Stimulated activated naive CD4-positive, alpha-beta T cell (primary cell): ENCODE data around the gene KCNH8.

Experiments used
- DNase-seq, 6 experiments: peaks; one replicate each; lab custom pipeline; 2025; lab: John Stamatoyannopoulos, UW

KCNH8 gene

GRCh38 chr3:19250959-19251610 lies 102.8 kb downstream of the KCNH8 start:
- DNase-seq = no peak

GRCh38 chr3:19254189-19254588 lies 105.9 kb downstream of the KCNH8 start:
- no peak for DNase-seq

- DNase-seq = no peak
These were observed 106.6 kb downstream of the KCNH8 start for GRCh38 chr3:19254784-19255338.

GRCh38 chr3:19256313-19256712 lies 108.0 kb downstream of the KCNH8 start:
- no peak for DNase-seq

GRCh38 chr3:19263606-19264005 lies 115.3 kb downstream of the KCNH8 start:
- DNase-seq = peak in 1 of 6 experiments; percentile 0

GRCh38 chr3:19264424-19264823 lies 116.1 kb downstream of the KCNH8 start:
- DNase-seq = no peak

DNA sequence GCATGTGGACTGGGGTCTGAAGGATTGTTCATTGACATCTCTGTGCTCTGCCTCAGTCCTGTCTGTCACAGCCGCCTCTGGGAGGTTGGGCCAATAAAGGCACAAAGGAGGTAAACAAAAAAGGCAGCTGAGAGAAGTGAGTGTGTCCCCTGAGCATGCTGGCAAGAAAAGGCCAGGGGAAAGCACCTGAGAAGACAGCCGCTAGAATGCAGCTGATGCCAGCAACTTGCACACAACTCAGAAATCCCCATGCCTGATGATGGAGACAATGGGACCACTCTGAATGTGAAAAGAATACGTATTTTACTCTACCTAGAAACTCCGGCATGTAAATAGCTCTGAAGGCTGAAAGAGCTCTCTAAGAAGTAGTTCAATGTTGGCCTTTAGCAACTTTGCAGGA lies 118.7 kb downstream of the KCNH8 start:
- DNase-seq = no peak

GRCh38 chr3:19270481-19270880 lies 122.2 kb downstream of the KCNH8 start:
- no peak for DNase-seq

GRCh38 chr3:19272296-19272695 lies 124.0 kb downstream of the KCNH8 start:
- no peak for DNase-seq

GRCh38 chr3:19273091-19273490 lies 124.8 kb downstream of the KCNH8 start:
- no peak for DNase-seq

DNA sequence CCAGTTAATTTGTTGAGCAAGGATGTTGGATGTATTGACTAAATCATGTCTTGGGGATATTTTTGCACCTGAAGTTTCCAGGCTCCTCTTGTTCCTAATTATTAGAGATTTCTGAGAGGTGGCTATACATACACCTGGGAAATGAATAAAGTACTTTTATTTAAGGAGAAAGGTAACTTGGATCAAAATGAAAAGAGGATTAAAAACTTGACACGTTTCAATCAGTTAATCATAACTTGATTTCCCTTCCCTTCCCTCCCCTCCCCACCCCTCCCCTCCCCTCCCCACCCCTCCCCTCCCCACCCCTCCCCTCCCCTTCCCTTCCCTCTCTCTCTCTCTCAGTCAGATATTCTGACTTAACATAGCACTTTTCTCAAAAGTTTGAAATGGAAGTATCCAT lies 126.3 kb downstream of the KCNH8 start:
- no peak for DNase-seq

DNA sequence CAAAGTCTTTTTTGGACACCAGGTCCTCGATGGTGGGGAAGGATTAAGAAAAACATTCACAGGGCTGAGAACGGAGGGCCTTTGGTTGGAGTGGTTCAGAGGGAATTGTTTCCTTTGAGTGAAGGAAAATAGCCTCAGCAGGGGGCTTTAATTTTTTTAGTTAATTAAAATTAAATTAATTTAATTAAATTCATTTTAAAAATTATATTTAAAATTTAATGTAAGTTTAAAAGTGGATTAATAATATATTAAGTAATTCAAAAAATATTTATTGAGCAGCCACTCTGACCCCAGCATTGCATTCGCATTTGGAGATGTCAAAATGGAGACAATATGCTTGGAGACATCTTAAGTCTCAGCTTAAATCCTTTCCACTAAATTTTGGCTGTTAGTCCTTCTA lies 136.7 kb downstream of the KCNH8 start:
- no peak for DNase-seq

- no peak for DNase-seq
These were observed 145.0 kb downstream of the KCNH8 start for GRCh38 chr3:19293295-19293694.

GRCh38 chr3:19295208-19295607 lies 146.9 kb downstream of the KCNH8 start:
- no peak for DNase-seq

DNA sequence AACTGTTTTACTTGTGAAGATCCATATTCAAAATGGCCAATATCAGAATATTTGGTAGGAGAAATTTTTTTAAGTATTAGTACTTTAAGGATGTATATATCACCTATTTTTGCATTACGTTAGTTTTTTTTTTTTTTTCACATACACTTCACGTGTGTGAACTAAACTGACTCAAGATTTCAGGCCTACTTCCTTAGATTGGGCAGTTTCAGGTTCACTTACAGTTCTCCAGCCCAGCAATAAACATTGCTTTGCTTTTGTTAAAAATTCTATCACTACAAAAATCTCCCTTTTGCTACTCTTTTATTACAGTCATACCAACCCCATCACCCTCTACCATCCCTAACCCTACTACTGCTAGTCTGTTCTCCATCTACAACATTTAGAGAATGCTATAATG lies 183.6 kb downstream of the KCNH8 start:
- no peak for DNase-seq

DNA sequence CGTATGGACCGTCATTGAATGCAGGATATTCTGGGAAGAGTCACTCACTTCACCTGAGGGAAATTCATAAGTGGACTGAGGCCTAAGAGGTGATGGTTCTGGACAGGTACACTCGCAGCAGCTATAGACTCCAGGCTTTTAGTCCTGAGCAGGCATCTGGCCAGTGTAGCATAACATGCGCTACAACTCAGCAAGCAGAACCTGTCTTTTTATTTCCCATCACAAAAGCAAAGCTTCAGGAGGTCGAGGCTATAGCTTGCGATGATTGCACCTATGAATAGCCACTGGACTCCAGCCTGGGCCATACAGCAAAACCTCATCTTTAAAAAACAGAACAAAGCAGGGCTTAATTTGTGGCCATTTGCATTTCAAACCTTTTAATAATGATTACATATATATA lies 185.8 kb downstream of the KCNH8 start:
- DNase-seq = no peak

GRCh38 chr3:19338769-19339168 lies 190.5 kb downstream of the KCNH8 start:
- DNase-seq = no peak

GRCh38 chr3:19342389-19342788 lies 194.1 kb downstream of the KCNH8 start:
- no peak for DNase-seq

GRCh38 chr3:19346759-19347158 lies 198.4 kb downstream of the KCNH8 start:
- DNase-seq = no peak

DNA sequence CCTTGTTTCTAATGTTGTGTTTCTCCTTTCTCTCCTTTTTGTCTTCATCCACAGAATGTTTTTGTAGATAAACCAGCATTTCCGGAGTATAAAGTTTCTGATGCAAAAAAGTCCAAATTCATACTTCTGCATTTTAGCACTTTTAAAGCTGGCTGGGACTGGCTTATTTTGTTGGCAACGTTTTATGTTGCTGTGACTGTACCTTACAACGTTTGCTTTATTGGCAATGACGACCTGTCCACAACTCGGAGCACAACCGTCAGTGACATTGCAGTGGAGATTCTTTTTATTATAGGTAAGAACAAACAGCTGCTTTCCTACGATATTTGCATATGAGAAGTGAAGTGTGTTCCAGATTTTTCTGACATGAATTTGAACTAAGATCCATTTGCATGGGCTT lies 199.4 kb downstream of the KCNH8 start:
- no peak for DNase-seq

GRCh38 chr3:19348500-19348899 lies 200.2 kb downstream of the KCNH8 start:
- no peak for DNase-seq

GRCh38 chr3:19348941-19349564 lies 200.7 kb downstream of the KCNH8 start:
- DNase-seq = no peak

DNA sequence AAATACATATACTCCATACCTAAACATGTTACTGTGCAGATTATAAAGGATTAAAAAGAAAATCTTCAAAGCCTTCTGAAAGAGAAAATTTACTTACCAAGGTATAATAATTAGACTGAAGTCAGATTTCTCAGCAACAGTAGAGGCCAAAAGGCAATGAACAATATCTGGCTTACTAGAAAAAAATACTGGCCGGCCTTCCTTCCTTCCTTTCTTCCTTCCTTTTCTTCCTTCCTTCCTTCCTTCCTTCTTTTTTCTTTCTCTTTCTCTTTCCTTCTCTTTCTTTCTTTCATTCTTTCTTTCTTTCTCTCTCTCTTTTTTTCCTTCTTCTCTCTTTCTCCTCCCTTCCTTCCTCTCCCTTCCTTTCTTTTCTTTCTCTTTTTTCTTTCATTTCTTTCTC lies 209.6 kb downstream of the KCNH8 start:
- DNase-seq = no peak

- DNase-seq = no peak
These were observed 214.8 kb downstream of the KCNH8 start for GRCh38 chr3:19363071-19363470.
